H1 (cell line): ENCODE results near the gene GRIP2.
A peak's percentile ranks its signal among the peaks of the same experiment; 100 is the strongest.

Experiments used
- CHD2 ChIP-seq: IDR thresholded peaks from 2 replicates; pipeline ENCODE4 v1.6.1; 2012; ENCODE audit warnings: low read length, improper control_type of control experiment
- CTCF ChIP-seq, 3 experiments: IDR thresholded peaks; 1 replicate in 2 of 3; 2 replicates in 1 of 3; pipeline versions ENCODE4 v1.5.1 to v1.6.1; 2011; ENCODE audit warnings: low read length in 3 of 3, mild to moderate bottlenecking in 3 of 3, inconsistent platforms in 2 of 3, low read depth in 1 of 3, moderate library complexity in 1 of 3; ENCODE audit not compliant: insufficient read depth in 1 of 3; ENCODE audit errors: control extremely low read depth in 1 of 3
- EP300 ChIP-seq, 2 experiments: IDR thresholded peaks; 1 replicate in 1 of 2; 2 replicates in 1 of 2; pipeline ENCODE4 v1.6.1; 2011 to 2012; ENCODE audit warnings: low read depth in 2 of 2, low read length in 2 of 2, mild to moderate bottlenecking in 2 of 2, borderline replicate concordance in 1 of 2, inconsistent platforms in 1 of 2, moderate library complexity in 1 of 2
- JUN ChIP-seq: IDR thresholded peaks from 2 replicates; pipeline ENCODE4 v1.6.1; 2011; ENCODE audit warnings: low read depth, mild to moderate bottlenecking, improper control_type of control experiment, low read length
- JUND ChIP-seq: IDR thresholded peaks from 2 replicates; pipeline ENCODE4 v1.6.1; 2011; ENCODE audit warnings: mild to moderate bottlenecking, improper control_type of control experiment, low read length
- KDM5A ChIP-seq: fragments of 200-600 bp; IDR thresholded peaks from 2 replicates; pipeline ENCODE4 v1.7.1; 2012; ENCODE audit warnings: mild to moderate bottlenecking, low read length, inconsistent platforms, mixed read lengths
- POLR2A ChIP-seq, 2 experiments: IDR thresholded peaks; 1 replicate in 1 of 2; 2 replicates in 1 of 2; pipeline ENCODE4 v1.6.1; 2011; ENCODE audit warnings: low read depth in 2 of 2, low read length in 2 of 2, mild to moderate bottlenecking in 2 of 2; ENCODE audit errors: control extremely low read depth in 1 of 2
- RAD21 ChIP-seq, 2 experiments: IDR thresholded peaks in 1 of 2; conservative IDR thresholded peaks in 1 of 2; 2 replicates each; pipeline ENCODE4 v1.6.1; 2011; ENCODE audit warnings: low read depth in 2 of 2, low read length in 2 of 2, improper control_type of control experiment in 1 of 2, inconsistent platforms in 1 of 2, mild to moderate bottlenecking in 1 of 2, moderate library complexity in 1 of 2
- USF2 ChIP-seq: IDR thresholded peaks from 2 replicates; pipeline ENCODE4 v1.6.1; 2011; ENCODE audit warnings: low read length, improper control_type of control experiment
- ZNF274 ChIP-seq: IDR thresholded peaks from 2 replicates; pipeline ENCODE4 v1.7.0; 2012; ENCODE audit warnings: low read length, borderline replicate concordance; ENCODE audit errors: extremely low read depth

GRCh38 chr3:14520149-14520548 is 20.0 kb downstream of the GRIP2 start:
- TF ChIP-seq JUND (no peak), CTCF (IDR thresholded peaks at IDR 0.05; ENCODE audit: control extremely low read depth in 1 of 3, insufficient read depth in 1 of 3, low read depth in 1 of 3, low read length in 3 of 3) (peak in 2 of 3 experiments; percentile 16 to 33; a peak in 2 of 4 replicates), RAD21 (IDR thresholded peaks at IDR 0.05 in 1 of 2, conservative IDR thresholded peaks at IDR 0.05 in 1 of 2; ENCODE audit: low read depth in 2 of 2, low read length in 2 of 2) (peak in 1 of 2 experiments; percentile 22; a peak in 1 of 4 replicates), USF2 (no peak), CHD2 (no peak), KDM5A (no peak), POLR2A (IDR thresholded peaks at IDR 0.05; ENCODE audit: control extremely low read depth in 1 of 2, low read depth in 2 of 2, low read length in 2 of 2) (no peak), EP300 (IDR thresholded peaks at IDR 0.05; ENCODE audit: borderline replicate concordance in 1 of 2, low read depth in 2 of 2, low read length in 2 of 2) (no peak), JUN (no peak), ZNF274 (no peak)
